Osteocyte (in vitro differentiated cells): ENCODE results near the gene GAL3ST2. TPM values are rescaled to one million over a fixed set of nuclear protein-coding genes. Genes with fewer than 3 reads are reported as not detected.
"Not testable (repeated sequence)": the region's sequence is repeated elsewhere in the genome, so short reads cannot be mapped to it uniquely, and the experiment has no call there.

Experiments used
- DNase-seq: peaks from one replicate; pipeline ENCODE4 v3.0.0; 2021; ENCODE audit warnings: mixed read lengths; ENCODE audit not compliant: unreplicated experiment; ENCODE audit errors: extremely low spot score
- H3K27ac Mint-ChIP-seq: one replicate; pipeline ENCODE4 v1.8.0; 2021; ENCODE audit warnings: mild to moderate bottlenecking, mixed read lengths; ENCODE audit not compliant: unreplicated experiment
- H3K27me3 Mint-ChIP-seq: one replicate; pipeline ENCODE4 v1.8.0; 2021; ENCODE audit warnings: mixed read lengths; ENCODE audit not compliant: unreplicated experiment
- H3K36me3 Mint-ChIP-seq: one replicate; pipeline ENCODE4 v1.8.0; 2021; ENCODE audit warnings: mixed read lengths; ENCODE audit not compliant: unreplicated experiment
- H3K4me1 Mint-ChIP-seq: one replicate; pipeline ENCODE4 v1.8.0; 2021; ENCODE audit warnings: mixed read lengths; ENCODE audit not compliant: unreplicated experiment
- H3K4me3 Mint-ChIP-seq: one replicate; pipeline ENCODE4 v1.8.0; 2021; ENCODE audit warnings: mild to moderate bottlenecking, moderate library complexity, mixed read lengths; ENCODE audit not compliant: unreplicated experiment
- H3K9me3 Mint-ChIP-seq: one replicate; pipeline ENCODE4 v1.8.0; 2021; ENCODE audit warnings: mixed read lengths; ENCODE audit not compliant: unreplicated experiment
- total RNA-seq: library from RNA; stranded (reverse); gene quantifications from 2 replicates; pipeline ENCODE4 v1.2.1, GENCODE V29; 2021
- TF ChIP-seq, protein P1 (sequence below): fragments of 200-600 bp; sonication (generic); IDR thresholded peaks from 2 replicates; pipeline ENCODE4 v1.5.0; 2021; ENCODE audit warnings: antibody characterized with exemption, mild to moderate bottlenecking, moderate library complexity

GAL3ST2 gene
- total RNA-seq, 1 donor from 2014 or later, result 0.48 TPM

DNA sequence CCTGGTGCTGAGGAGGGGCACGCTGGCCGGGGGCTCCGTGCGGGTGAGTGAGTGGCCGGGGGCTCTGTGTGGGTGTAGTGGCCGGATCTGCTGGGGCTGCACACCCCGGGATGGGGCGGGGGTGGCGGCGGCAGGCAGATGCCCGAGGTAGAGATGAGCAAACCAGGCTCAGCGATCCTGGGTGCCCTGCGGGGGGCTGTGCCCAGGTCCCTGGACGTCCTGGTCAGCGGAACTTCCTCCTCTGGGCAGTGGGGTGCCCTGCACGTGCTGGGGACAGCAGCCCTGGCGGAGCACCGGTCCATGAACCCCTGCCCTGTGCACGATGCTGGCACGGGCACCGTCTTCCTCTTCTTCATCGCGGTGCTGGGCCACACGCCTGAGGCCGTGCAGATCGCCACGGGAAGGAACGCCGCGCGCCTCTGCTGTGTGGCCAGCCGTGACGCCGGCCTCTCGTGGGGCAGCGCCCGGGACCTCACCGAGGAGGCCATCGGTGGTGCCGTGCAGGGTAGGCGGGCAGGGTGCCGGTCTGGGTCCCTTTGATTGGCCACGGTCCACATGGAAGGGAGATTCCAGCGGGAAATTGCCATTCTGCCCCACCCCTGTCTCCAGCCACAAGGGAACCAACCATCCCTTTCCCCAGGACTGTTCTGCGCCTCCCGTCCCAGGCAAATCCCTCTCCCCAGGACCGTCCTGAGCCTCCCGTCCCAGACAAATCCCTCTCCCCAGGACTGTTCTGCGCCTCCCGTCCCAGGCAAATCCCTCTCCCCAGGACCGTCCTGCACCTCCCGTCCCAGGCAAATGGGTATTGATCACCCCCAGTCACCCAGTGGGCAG, 38.2 kb downstream of the GAL3ST2 start:
- H3K4me3 Mint-ChIP-seq, result no peak overlapping the region
- no peaks in the 10 kb centered on the region for H3K27me3 Mint-ChIP-seq
- H3K27ac Mint-ChIP-seq, result no peak overlapping the region
- H3K4me1 Mint-ChIP-seq, result no peaks in the 10 kb centered on the region
- DNase-seq, result no peak
- no peaks in the 10 kb centered on the region for H3K9me3 Mint-ChIP-seq
- TF ChIP-seq, protein P1, sequence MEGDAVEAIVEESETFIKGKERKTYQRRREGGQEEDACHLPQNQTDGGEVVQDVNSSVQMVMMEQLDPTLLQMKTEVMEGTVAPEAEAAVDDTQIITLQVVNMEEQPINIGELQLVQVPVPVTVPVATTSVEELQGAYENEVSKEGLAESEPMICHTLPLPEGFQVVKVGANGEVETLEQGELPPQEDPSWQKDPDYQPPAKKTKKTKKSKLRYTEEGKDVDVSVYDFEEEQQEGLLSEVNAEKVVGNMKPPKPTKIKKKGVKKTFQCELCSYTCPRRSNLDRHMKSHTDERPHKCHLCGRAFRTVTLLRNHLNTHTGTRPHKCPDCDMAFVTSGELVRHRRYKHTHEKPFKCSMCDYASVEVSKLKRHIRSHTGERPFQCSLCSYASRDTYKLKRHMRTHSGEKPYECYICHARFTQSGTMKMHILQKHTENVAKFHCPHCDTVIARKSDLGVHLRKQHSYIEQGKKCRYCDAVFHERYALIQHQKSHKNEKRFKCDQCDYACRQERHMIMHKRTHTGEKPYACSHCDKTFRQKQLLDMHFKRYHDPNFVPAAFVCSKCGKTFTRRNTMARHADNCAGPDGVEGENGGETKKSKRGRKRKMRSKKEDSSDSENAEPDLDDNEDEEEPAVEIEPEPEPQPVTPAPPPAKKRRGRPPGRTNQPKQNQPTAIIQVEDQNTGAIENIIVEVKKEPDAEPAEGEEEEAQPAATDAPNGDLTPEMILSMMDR, result no peak
- H3K36me3 Mint-ChIP-seq, result no peaks in the 10 kb centered on the region

DNA sequence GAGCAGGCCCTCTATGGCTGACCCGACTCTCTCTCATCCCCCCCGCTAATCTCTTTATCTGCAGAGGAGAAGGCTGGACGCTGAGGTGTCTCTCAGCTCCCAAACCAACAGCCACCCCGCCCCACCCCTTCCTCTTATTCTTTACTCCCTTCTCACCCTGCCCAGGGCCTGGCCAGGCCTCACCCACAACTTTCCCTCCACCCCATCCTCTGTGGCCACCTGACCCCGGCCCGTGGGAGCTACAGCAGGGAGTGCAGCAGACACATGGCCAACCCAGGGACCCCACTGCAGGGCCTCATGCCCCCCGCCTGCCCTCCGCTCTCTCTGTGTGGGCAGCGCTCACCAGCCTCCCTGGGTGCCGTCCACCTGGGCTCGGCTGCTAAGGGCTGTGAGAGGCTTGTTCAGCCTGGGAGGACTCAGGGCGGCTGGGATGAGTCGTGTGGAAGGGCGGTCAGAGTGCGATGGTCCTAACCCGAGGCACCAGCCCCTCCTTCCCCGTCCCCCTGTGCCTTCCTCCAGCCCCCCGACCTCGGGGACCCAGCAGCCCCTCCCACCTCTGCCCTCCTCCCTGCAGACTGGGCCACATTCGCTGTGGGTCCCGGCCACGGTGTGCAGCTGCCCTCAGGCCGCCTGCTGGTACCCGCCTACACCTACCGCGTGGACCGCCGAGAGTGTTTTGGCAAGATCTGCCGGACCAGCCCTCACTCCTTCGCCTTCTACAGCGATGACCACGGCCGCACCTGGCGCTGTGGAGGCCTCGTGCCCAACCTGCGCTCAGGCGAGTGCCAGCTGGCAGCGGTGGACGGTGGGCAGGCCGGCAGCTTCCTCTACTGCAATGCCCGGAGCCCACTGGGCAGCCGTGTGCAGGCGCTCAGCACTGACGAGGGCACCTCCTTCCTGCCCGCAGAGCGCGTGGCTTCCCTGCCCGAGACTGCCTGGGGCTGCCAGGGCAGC, 39.1 kb downstream of the GAL3ST2 start:
- DNase-seq, result no peak
- H3K36me3 Mint-ChIP-seq, result no peaks in the 10 kb centered on the region
- TF ChIP-seq, protein P1, result no peak
- H3K4me1 Mint-ChIP-seq, result no peaks in the 10 kb centered on the region
- no peak overlapping the region for H3K27ac Mint-ChIP-seq
- H3K4me3 Mint-ChIP-seq, result no peak overlapping the region
- no peaks in the 10 kb centered on the region for H3K27me3 Mint-ChIP-seq
- H3K9me3 Mint-ChIP-seq, result no peaks in the 10 kb centered on the region

DNA sequence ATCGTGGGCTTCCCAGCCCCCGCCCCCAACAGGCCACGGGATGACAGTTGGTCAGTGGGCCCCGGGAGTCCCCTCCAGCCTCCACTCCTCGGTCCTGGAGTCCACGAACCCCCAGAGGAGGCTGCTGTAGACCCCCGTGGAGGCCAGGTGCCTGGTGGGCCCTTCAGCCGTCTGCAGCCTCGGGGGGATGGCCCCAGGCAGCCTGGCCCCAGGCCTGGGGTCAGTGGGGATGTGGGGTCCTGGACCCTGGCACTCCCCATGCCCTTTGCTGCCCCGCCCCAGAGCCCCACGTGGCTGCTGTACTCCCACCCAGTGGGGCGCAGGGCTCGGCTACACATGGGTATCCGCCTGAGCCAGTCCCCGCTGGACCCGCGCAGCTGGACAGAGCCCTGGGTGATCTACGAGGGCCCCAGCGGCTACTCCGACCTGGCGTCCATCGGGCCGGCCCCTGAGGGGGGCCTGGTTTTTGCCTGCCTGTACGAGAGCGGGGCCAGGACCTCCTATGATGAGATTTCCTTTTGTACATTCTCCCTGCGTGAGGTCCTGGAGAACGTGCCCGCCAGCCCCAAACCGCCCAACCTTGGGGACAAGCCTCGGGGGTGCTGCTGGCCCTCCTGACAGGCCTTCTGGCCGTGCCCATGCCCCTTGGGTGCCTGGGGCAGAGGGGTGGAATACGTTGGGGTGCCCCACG, 40.0 kb downstream of the GAL3ST2 start:
- DNase-seq, result no peak
- Mint-ChIP-seq H3K36me3 (no peaks in the 10 kb centered on the region), H3K27ac (no peak overlapping the region), H3K4me1 (no peaks in the 10 kb centered on the region), H3K9me3 (no peaks in the 10 kb centered on the region), H3K27me3 (no peaks in the 10 kb centered on the region), H3K4me3 (no peak overlapping the region)
- TF ChIP-seq, protein P1, result no peak

DNA sequence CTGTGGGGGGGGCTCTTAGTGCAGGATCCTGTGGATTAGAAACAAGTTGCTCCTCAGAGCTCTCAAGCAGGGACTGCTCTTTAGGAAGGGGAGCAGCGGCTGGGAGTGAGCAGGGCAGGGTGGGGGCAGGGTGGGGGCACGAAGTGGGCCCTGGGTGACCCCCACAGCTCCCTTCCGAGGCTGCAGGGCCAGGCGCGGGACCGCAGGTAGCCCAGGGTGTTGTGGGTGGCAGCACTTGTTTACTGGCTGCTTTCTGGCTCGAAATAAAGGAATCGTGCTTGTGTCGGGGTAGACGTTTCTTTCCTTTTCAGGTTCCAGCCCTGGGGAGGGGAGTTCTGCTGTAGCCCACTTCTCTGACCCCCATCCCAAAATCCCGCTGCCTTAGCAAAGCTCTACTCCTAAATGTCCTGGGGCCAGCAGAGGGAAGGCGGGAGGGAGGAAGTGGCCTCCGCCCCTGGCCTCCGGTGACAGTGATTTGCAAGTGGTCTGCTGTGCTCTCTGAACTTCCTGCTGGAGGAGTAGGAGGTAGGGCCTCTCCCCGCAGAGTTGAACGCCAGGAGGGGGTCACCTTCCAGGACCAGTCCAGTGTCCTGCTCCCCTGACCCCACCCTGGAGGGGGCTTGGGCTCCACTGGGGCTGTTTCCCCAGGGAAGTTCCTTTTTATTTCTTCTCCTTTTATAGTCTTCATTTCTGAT, 40.7 kb downstream of the GAL3ST2 start:
- H3K9me3 Mint-ChIP-seq, result no peaks in the 10 kb centered on the region
- no peak for DNase-seq
- no peaks in the 10 kb centered on the region for H3K4me1 Mint-ChIP-seq
- no peak overlapping the region for H3K27ac Mint-ChIP-seq
- no peaks in the 10 kb centered on the region for H3K36me3 Mint-ChIP-seq
- TF ChIP-seq, protein P1, result no peak
- no peak overlapping the region for H3K4me3 Mint-ChIP-seq
- H3K27me3 Mint-ChIP-seq, result no peaks in the 10 kb centered on the region

DNA sequence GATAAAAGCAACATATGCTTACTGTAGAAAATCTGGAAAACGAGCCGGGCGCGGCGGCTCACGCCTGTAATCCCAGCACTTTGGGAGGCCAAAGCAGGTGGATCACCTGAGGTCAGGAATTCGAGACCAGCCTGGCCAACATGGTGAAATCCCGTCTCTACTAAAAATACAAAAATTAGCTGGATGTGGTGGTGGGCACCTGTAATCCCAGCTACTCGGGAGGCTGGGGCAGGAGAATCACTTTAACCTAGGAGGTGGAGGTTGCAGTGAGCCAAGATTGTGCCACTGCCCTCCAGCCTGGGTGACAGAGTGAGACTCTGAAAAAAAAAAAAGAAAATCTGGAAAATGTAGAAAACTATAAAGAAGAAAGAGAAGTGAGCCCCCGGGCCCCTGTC, 41.2 kb downstream of the GAL3ST2 start:
- not testable (repeated sequence) for H3K4me3 Mint-ChIP-seq, DNase-seq, H3K27me3 Mint-ChIP-seq, H3K4me1 Mint-ChIP-seq, H3K36me3 Mint-ChIP-seq, H3K9me3 Mint-ChIP-seq, H3K27ac Mint-ChIP-seq
